CD4-positive, alpha-beta T cell treated with Interleukin-17A for 4 hours (primary cell): ENCODE results near the gene NFKBIE.
"Not testable (repeated sequence)": the region's sequence is repeated elsewhere in the genome, so short reads cannot be mapped to it uniquely, and the experiment has no call there.

ENCODE experiments used
- DNase-seq: peaks from one replicate; pipeline ENCODE4 v3.0.0-alpha.2; 2020; ENCODE audit warnings: mixed read lengths

Gene NFKBIE

GRCh38 chr6:44265007-44265721 lies at the start of gene NFKBIE:
TSS of gene NFKBIE (minus strand) at chr6:44265551. CDS start at chr6:44265346, 205 bp downstream.
- DNase-seq, result peak; percentile 96

- DNase-seq, result not testable (repeated sequence)
These were observed 49.3 kb upstream of the NFKBIE start for GRCh38 chr6:44314657-44315056.

GRCh38 chr6:44312901-44313788 lies 47.8 kb upstream of the NFKBIE start, which contains the start of gene AARS2:
TSS of gene AARS2 (minus strand) at chr6:44313347. CDS start at chr6:44313323, 24 bp downstream.
- peak; percentile 94 for DNase-seq

GRCh38 chr6:44311767-44312166 lies 46.4 kb upstream of the NFKBIE start:
- DNase-seq, result no peak

- DNase-seq, result no peak
These were observed 46.0 kb upstream of the NFKBIE start for GRCh38 chr6:44311304-44311703.

GRCh38 chr6:44310241-44310640 lies 44.9 kb upstream of the NFKBIE start:
- DNase-seq, result no peak

- DNase-seq, result no peak
These were observed 44.3 kb upstream of the NFKBIE start for GRCh38 chr6:44309631-44310030.

GRCh38 chr6:44309092-44309491 lies 43.7 kb upstream of the NFKBIE start:
- no peak for DNase-seq

- DNase-seq, result no peak
These were observed 41.9 kb upstream of the NFKBIE start for GRCh38 chr6:44307217-44307616.

- no peak for DNase-seq
These were observed 41.4 kb upstream of the NFKBIE start for GRCh38 chr6:44306710-44307109.

GRCh38 chr6:44305200-44305725 lies 39.9 kb upstream of the NFKBIE start:
- DNase-seq, result no peak

- DNase-seq, result peak; percentile 60
These were observed 39.2 kb upstream of the NFKBIE start for GRCh38 chr6:44304282-44305199.

- DNase-seq, result no peak
These were observed 38.5 kb upstream of the NFKBIE start for GRCh38 chr6:44303842-44304241.

- no peak for DNase-seq
These were observed 37.5 kb upstream of the NFKBIE start for GRCh38 chr6:44302856-44303255.

- DNase-seq, result no peak
These were observed 36.6 kb upstream of the NFKBIE start for GRCh38 chr6:44301782-44302564.

GRCh38 chr6:44301106-44301505 lies 35.8 kb upstream of the NFKBIE start:
- no peak for DNase-seq

GRCh38 chr6:44300292-44300823 lies 35.0 kb upstream of the NFKBIE start:
- no peak for DNase-seq

- DNase-seq, result no peak
These were observed 33.5 kb upstream of the NFKBIE start for GRCh38 chr6:44298864-44299263.

GRCh38 chr6:44298055-44298803 lies 32.9 kb upstream of the NFKBIE start:
- DNase-seq, result no peak
